Measurements from ENCODE around the gene PSAT1.

Gene PSAT1

DNA sequence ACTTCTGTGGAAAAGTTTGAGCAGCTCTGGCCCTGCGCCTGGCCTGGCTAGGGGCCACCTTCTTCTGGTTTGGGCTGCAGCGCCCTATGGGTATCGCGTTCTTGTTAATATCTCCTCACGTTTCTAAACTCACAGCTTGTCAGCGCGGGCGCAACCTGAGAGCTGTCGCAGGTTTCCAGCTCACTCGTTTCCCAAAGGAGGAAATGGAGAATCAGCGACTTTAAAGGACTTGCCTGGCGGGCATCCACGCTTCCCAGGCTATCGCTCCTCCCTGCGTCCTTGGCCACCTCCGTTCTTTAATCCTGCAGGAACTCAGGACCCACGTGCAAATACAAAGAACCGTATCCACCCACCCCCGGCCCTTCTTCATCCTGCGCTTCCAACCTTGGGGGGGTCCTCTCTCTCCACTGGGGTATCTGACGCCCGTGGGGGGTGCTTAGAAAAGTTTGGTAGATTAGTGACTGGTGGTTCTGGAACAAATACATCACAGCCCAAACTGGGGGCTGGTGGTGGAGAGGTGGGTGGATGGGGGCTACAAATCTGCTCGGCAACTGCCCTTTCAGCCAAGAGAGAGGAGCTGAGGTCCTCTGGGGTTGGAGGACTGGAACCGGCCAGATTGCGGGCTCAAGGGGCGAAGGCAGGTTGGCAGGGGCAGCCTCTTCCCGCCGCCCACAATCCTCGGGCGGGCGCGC is 578 bp upstream of the PSAT1 start:
- TF ChIP-seq, protein P1, sequence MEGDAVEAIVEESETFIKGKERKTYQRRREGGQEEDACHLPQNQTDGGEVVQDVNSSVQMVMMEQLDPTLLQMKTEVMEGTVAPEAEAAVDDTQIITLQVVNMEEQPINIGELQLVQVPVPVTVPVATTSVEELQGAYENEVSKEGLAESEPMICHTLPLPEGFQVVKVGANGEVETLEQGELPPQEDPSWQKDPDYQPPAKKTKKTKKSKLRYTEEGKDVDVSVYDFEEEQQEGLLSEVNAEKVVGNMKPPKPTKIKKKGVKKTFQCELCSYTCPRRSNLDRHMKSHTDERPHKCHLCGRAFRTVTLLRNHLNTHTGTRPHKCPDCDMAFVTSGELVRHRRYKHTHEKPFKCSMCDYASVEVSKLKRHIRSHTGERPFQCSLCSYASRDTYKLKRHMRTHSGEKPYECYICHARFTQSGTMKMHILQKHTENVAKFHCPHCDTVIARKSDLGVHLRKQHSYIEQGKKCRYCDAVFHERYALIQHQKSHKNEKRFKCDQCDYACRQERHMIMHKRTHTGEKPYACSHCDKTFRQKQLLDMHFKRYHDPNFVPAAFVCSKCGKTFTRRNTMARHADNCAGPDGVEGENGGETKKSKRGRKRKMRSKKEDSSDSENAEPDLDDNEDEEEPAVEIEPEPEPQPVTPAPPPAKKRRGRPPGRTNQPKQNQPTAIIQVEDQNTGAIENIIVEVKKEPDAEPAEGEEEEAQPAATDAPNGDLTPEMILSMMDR (conservative IDR thresholded peaks at IDR 0.05; ENCODE audit: low read depth, low read length), result no peak
- Histone ChIP-seq H4K20me1 (ENCODE audit: insufficient read depth) (no peaks in the 10 kb centered on the region), H3K79me2 (ENCODE audit: insufficient read depth, low read depth) (no peaks in the 10 kb centered on the region), H3K4me3 (IDR thresholded peaks at IDR 0.05; ENCODE audit: insufficient read depth, low read depth, low read length) (no peak overlapping the region), H2AFZ (ENCODE audit: low read depth) (peak overlapping the region; percentile 44), H3K27me3 (ENCODE audit: insufficient read depth, low read depth) (no peaks in the 10 kb centered on the region), H3K4me2 (no peak overlapping the region), H3K9ac (peak overlapping the region; percentile 67; the same call in 1 of the 2 replicates), H3K4me1 (ENCODE audit: low read depth, poor library complexity, severe bottlenecking) (no peaks in the 10 kb centered on the region), H3K27ac (peak overlapping the region; percentile 28; the same call in 1 of the 2 replicates), H3K36me3 (ENCODE audit: insufficient read depth) (no peaks in the 10 kb centered on the region)

DNA sequence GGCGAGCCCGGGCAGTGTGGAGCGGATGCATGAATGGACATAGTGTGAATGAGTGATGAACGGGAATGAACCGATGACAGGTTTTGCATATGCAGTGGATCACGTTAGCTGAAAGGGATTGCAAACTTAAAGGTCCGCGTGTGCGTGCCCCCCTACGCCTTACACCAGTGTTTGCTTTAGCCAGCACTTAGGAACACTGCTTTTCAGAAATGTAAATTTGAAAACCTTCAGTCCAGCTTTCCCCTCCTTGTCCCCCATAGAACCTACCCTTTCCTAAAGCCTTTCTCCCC is 692 bp downstream of the PSAT1 start:
- H3K27ac ChIP-seq, result peak overlapping the region; percentile 54; the same call in 1 of the 2 replicates

DNA sequence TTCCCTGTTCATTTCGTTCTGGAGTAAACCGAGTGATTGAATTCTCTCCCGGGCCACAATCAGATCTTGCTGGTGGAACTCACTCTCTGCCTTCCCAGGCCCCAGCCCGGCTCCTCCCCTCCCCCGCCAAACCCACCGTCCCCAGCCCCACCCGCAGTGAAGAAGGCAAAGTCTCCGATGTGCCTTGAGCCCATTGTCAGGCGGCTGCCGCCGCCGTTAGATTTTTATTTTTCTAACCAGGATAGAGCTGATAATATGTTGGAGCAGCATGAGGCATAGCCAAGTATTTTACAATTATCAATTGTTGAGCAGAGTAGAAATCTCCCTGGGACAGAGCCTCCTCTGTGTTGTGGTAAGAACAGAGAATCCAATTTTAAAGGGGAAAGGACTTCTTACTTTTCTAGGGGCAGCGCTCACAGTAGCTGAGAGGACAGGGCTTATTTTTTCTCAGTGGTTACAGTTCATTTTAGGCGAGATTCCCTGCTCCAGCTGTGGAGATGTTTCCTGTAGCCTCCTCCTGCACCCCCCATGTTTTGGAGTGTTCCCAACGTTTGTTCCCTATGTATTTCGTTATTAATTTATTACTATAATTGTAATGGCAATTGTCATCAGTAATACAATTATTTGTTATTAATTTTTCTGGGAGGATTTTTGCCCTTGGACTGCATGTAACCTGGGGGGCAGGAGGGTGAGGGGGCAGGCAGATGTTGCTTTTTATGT is 1.3 kb downstream of the PSAT1 start:
- Histone ChIP-seq H3K27ac (no peak overlapping the region), H3K4me3 (IDR thresholded peaks at IDR 0.05; ENCODE audit: insufficient read depth, low read depth, low read length) (no peak overlapping the region), H3K27me3 (ENCODE audit: insufficient read depth, low read depth) (no peaks in the 10 kb centered on the region), H3K9ac (peak overlapping the region; percentile 67; the same call in 1 of the 2 replicates), H3K79me2 (ENCODE audit: insufficient read depth, low read depth) (no peaks in the 10 kb centered on the region), H2AFZ (ENCODE audit: low read depth) (peak overlapping the region; percentile 47), H3K4me2 (peak overlapping the region; percentile 31), H3K4me1 (ENCODE audit: low read depth, poor library complexity, severe bottlenecking) (no peaks in the 10 kb centered on the region), H4K20me1 (ENCODE audit: insufficient read depth) (no peaks in the 10 kb centered on the region), H3K36me3 (ENCODE audit: insufficient read depth) (no peaks in the 10 kb centered on the region)
- TF ChIP-seq, protein P1 (conservative IDR thresholded peaks at IDR 0.05; ENCODE audit: low read depth, low read length), result no peak

More for the DNA sequence above, 692 bp downstream of the PSAT1 start:
- H3K4me3 ChIP-seq (IDR thresholded peaks at IDR 0.05; ENCODE audit: insufficient read depth, low read depth, low read length), result no peak overlapping the region
- peak overlapping the region; percentile 31; the same call in 1 of the 2 replicates for H3K4me2 ChIP-seq
- H3K79me2 ChIP-seq (ENCODE audit: insufficient read depth, low read depth), result no peaks in the 10 kb centered on the region
- H3K36me3 ChIP-seq (ENCODE audit: insufficient read depth), result no peaks in the 10 kb centered on the region
- peak overlapping the region; percentile 47 for H2AFZ ChIP-seq (ENCODE audit: low read depth)
- no peaks in the 10 kb centered on the region for H4K20me1 ChIP-seq (ENCODE audit: insufficient read depth)
- no peaks in the 10 kb centered on the region for H3K4me1 ChIP-seq (ENCODE audit: low read depth, poor library complexity, severe bottlenecking)
- H3K9ac ChIP-seq, result peak overlapping the region; percentile 67; the same call in 1 of the 2 replicates
- H3K27me3 ChIP-seq (ENCODE audit: insufficient read depth, low read depth), result no peaks in the 10 kb centered on the region
- TF ChIP-seq, protein P1 (conservative IDR thresholded peaks at IDR 0.05; ENCODE audit: low read depth, low read length), result no peak

DNA sequence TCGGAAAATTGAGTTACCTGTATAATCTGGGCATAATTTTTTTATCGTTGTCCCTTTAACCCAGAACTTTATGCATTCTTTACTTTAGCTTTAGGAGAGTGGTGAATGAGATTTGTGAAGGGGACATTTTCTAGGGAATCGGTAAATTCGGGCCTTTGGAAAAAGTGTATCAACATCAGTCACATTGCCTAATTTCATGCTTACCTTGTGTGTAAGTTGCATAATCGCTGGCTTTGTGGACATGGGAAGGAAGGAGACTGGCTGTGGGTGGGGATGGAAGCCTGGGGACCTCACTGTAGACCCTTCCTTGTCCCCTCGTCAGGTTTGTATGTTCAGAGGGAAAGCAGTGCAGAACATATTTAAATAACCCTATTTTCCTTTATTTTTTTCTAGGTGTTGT is 3.3 kb downstream of the PSAT1 start:
- Histone ChIP-seq H3K4me1 (ENCODE audit: low read depth, poor library complexity, severe bottlenecking) (no peaks in the 10 kb centered on the region), H3K9ac (no peak overlapping the region), H3K27ac (no peak overlapping the region), H3K79me2 (ENCODE audit: insufficient read depth, low read depth) (no peaks in the 10 kb centered on the region), H2AFZ (ENCODE audit: low read depth) (no peak overlapping the region), H3K27me3 (ENCODE audit: insufficient read depth, low read depth) (no peaks in the 10 kb centered on the region), H3K36me3 (ENCODE audit: insufficient read depth) (no peaks in the 10 kb centered on the region), H3K4me3 (IDR thresholded peaks at IDR 0.05; ENCODE audit: insufficient read depth, low read depth, low read length) (no peak overlapping the region), H4K20me1 (ENCODE audit: insufficient read depth) (no peaks in the 10 kb centered on the region), H3K4me2 (no peak overlapping the region)
- TF ChIP-seq, protein P1 (conservative IDR thresholded peaks at IDR 0.05; ENCODE audit: low read depth, low read length), result no peak
